NCI-H2171 (cell line): ENCODE measurements around the gene MRPL3.
"Not testable (repeated sequence)": the region's sequence is repeated elsewhere in the genome, so short reads cannot be mapped to it uniquely, and the experiment has no call there.

Experiments
- DNase-seq: peaks from one replicate; lab custom pipeline; 2025; lab: John Stamatoyannopoulos, UW

MRPL3 gene

DNA sequence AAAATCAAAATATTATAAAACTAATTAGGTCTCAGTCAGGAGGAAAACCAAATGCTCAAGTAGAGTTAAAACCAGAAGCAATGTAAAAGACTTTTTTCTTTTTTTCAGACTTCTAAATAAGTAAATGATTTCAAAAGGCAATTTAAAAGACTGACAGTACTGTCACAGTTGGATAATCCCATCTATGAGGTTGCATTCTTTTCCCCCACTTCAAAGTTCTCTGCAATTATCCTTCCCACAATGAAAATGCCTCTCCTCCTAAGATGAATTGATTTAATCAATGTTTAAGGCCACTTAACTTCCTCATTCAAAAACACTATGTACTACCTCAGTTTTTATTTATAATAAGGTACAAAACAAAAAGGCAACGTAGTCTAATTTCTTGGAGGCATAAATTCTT, 8.1 kb downstream of the MRPL3 start:
- no peak for DNase-seq

DNA sequence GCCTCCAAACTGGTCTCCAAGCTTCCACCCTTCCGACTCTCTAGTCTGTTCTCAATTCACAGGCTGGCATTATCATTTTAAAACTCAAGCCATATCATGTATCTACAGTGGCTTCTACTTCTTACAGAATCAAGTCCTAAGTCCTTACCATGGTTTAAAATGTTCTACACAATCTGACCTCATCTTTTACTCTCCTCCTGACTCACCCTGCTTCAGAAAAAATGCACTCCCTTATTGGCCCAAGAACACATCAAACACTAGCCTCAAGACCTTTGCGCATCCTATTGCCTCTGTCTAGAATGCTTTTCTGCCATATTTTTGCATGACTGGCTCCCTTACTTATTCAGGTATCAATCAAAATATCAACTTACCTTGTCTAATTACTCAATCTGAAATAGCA, 11.0 kb downstream of the MRPL3 start:
- no peak for DNase-seq

DNA sequence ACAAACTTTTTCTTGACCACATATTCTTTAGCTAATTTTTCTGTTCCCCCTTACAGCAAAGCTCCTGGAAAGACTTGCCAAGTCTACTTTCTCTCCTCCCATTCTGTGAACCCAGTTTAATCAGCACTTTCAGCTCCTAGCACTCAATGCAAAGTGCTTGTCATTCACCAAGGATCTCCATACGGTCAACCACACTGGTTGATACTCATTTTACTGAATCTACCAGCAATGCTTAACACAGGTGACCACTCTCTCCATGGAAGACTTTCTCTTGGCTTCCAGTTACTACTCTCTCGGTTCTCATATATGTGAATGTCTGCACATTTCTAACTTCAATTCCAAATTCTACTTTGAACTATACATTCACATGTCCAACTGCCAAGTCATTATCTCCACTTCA, 11.7 kb downstream of the MRPL3 start:
- no peak for DNase-seq

DNA sequence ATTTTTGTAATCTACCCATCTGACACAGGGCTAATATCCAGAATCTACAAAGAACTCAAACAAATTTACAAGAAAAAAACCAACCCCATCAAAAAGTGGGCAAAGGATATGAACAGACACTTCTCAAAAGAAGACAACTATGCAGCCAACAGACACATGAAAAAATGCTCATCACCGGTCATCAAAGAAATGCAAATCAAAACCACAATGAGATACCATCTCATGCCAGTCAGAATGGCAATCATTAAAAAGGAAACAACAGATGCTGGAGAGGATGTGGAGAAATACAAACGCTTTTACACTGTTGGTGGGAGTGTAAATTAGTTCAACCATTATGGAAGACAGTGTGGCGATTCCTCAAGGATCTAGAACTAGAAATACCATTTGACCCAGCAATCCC, 16.2 kb downstream of the MRPL3 start:
- DNase-seq, result not testable (repeated sequence)

DNA sequence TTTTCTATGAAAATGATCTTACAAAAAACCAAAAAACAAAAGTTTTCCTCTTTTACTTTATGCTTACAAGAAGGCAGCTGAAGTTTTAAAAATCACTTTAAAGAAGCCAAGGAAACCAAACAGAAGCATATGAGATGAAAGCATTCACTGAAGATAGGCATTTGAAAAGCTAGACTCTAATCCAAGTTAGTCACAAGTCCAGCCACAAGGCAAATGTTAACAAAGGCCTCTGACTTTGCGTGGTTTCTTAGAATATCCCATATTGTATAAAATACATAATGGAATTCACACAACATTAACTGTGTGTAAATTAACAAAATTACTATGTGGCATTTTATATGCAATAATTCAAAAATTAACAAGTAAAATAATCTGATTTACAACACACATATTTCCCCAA, 17.7 kb downstream of the MRPL3 start:
- no peak for DNase-seq

DNA sequence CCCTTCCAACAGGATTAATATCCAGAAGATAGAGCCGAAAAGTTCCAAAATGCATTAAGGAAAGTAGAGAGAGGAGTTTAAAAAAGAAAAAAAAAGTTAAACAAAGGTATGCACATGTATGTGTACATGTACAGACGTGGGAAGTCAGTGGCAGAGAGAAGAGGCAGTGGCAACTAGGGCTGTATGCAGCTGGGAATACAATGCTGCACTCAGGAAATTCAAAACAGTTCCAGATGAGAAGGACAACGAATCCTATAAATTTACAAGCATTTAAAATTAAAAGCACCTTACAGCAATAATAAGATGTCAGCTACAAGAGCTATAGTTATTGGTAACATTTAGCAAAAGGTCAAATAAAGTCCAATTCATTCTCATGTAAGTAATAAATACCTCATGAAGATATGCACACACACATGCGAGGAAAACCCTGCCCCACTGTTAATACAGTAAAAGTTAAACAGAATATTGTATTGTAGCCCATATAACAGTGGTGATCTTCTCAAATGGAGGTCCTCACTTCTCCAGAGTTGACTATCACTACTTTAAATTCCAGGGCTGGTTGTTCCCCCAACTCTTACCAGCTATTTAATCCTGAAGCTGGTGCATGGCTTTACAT, 18.2 kb downstream of the MRPL3 start:
- DNase-seq, result no peak

DNA sequence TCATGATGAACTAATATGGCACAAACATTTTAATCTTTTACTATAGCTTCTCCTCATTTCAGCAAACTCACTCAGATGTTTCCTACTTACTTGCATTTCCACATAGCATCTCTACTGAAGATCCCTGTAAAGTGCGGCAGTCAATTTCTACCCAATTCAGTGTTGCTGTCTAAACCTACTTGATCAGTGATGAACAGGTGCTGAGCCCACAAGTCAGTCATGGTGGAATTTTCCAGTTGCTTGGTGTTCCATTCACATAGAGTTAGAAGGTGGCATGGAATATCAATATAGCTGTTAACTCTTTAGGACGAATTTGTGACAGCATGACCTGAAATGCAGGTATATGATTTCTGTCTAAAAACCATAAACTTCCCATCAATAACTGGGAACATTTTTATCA, 22.7 kb downstream of the MRPL3 start:
- no peak for DNase-seq

DNA sequence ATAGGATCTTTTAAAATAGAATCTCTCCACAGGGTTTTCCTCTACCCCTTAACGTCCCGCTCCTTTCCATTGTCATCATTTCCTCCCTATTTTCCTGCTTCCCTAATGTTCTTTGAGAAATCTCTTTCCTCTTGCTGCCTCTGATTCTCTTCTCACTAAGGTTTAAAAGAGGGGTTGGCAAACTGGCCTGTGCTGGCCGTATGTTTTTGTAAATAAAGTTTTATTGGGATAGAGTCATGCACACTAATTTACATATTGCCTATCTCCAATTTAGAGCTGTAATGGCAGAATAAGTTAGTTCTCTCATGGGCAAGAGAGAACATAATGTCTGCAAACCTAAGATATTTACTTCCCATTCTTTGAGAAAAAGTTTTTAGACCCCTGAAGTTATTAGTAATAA, 25.0 kb downstream of the MRPL3 start:
- DNase-seq, result no peak

DNA sequence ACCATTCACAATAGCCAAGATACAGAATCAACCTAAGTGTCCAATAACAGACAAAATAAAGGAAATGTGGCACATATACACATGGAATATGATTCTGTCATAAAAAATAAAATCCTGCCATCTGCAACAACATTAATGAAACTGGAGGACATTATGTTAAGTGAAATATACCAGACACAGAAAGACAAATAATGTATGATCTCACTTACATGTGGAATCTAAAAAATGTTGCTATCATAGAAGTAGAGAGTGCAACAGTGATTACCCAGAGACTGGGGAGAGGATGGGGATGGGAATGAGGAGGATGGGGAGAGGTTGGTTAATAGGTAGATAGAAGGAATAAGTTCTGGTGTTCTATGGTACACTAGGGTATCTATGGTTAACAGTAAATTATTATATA, 28.7 kb downstream of the MRPL3 start:
- DNase-seq, result no peak

DNA sequence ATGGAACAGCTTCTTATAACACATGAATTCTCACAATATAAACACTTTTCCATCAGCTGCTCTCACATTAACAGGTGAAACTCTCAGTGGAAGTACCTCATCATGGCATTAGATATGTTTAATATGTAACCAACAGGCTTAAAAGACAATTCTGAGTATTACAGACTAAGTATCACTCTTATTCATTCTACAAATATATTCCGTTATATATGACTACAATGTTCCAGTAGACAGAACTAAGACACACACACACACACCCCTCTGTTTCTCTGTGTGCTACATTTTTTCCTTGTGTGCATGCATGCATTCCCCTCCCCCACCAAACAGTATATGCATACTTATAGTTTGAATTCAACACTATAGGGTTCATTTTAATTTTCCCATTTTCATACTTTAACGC, 32.4 kb downstream of the MRPL3 start:
- no peak for DNase-seq

DNA sequence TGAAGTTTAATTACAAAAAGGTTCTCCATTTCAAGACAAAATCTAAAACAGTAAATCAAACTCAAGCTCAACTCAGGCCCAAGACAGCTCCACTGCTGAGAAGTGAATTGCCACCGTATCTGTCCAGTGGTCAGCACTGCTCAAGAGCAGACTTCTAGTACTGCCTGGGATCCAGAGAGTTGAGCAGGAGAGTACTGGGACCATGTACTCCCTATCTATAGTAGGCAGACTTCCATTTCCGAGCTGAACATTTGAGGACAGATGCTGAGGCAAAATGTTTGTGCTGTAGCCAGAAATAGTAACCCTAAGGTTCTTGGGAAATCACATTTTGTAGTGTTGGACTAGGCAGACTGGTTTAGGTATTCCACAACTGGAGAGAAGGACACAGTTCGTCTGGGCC, 44.1 kb downstream of the MRPL3 start:
- DNase-seq, result no peak

DNA sequence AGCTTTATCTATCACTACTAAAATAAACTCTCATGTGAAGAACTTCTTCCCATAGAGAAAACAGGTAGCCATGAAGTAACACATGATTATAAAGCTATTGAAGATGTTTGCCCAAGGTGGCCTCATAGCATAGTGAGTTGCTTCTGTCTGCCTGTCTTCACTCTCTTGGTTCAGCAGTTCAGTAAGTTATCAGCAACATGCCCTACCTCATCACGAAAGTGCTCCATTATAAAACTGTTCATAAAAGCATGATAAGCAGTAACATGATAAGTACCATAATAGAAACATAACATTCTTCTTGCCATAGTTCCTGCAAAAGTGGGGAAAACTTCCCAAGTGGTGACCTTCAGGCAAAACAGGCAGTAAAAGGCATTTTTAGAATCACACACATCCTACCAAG, 45.6 kb downstream of the MRPL3 start:
- no peak for DNase-seq

DNA sequence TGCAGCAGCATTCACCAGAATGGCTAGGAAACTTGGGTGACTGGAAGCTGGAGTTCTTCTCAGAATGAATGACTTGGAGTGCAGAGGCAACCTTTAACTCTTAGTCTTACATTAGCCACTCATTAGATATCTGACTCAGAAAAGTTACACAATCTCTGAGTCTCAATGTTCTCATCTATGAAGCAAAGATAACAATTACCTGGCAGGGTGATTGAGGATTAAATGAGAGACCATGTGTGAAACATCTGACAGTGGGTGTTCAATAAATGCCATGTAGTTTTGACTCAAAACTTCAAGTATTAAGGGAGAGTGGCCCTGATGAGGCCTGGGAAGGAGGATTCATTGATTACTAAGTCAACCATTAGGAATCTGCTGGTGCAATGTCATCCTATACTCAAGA, 48.3 kb downstream of the MRPL3 start:
- DNase-seq, result no peak

DNA sequence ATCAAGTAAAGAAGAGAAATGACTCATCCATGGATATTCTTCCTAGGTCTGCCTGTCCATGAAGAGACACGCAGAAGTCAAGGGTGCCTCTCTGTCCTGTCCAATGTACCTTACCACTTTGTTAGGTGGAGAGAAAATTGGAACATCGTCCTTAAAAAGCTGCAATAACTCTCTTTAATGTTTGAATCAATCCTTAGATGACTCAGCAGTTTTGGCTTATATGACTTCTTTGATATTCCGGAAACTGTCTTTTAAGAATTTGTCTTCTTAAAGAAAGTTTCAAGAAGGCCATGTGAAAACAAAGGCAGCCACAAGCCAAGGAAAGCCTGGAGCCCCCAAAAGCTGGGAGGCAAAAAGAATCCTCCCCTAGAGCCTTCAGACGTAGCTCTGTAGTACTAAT, 49.2 kb downstream of the MRPL3 start:
- DNase-seq, result no peak

DNA sequence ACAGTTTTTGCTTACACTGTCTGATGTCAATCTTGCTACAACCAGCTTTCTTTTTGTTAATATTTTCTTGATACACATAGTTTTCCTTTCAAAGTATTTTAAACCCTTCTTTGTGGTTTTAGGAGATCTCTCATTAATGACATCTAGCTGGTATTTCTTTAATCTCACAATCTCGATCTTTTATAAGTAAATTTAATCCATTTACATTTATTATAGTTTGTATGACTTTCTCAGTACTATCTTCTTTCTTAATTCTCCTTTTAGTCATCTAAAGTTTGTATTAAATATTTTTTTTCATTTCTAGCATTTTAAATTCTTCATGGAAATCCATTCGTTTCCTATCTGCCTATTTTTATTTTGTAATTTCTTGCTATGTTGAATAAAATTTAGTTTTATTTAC, 55.4 kb downstream of the MRPL3 start:
- DNase-seq, result no peak

DNA sequence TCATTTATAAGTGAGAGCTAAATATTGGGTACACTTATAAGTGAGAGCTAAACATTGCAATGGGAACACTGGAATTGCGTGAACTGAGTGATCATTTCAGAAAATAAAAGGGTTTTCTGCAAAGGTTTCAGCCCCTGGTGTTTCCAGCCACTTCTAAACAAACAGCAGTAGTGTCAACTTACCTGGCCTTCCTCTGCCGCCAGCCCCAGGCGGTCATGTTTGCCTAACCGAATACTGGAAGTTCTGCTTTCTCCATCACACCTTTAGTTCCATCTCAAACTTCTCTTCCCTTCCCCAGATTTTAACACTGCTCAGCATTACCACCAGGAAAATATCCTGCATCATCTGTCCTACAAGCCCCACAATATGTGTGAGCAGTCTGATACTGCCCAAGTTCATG, 58.6 kb downstream of the MRPL3 start:
- DNase-seq, result no peak

DNA sequence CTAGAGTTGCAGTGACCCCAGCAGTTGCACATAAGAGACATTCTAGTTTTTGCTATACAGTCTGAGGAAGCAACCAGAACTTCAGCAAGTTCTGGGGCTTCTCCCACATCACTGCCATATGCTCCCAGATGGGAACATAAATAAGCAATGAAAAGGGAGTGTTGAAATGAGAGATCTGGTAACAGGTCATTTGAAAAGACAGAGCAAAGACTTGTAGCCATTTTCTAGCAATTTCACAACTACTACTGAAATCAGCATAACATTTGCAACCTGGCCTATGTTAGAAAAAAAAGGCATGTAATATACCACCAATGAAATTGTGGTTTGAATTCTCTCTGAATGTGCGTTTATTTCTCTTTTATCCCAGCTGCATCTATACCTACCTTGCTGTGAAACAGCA, 63.7 kb downstream of the MRPL3 start:
- no peak for DNase-seq

DNA sequence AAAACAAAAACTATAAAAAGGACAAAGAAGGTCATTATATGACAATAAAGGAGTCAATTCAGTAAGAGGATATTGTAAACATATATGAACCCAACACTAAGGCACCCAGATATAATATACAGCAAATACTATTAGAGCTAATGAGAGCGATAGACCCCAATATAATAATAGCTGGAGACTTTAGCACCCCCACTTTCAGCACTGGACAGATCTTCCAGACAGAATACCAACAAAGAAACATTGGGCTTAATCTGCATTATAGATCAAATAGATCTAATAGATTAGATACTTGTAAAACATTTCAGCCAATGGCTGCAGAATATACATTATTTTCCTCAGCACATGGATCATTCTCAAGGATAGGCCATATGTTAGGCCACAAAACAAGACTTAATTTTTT, 67.8 kb downstream of the MRPL3 start:
- no peak for DNase-seq

DNA sequence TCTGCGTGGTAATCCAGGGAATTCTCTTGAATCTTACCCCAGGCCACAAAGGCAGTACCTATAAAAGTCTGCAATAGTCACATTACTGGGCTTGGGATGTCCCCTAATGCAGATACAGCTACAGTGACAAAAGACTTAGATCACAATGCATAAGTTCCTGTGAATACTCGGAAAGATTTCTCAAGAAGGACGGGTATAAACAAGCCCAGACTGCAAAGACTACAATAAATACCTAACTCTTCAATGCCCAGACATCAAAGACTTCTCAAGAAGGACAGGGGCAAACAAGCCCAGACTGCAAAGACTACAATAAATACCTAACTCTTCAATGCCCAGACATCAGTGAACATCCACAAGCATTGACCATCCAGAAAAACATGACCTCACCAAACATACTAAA, 70.3 kb downstream of the MRPL3 start:
- DNase-seq, result no peak

DNA sequence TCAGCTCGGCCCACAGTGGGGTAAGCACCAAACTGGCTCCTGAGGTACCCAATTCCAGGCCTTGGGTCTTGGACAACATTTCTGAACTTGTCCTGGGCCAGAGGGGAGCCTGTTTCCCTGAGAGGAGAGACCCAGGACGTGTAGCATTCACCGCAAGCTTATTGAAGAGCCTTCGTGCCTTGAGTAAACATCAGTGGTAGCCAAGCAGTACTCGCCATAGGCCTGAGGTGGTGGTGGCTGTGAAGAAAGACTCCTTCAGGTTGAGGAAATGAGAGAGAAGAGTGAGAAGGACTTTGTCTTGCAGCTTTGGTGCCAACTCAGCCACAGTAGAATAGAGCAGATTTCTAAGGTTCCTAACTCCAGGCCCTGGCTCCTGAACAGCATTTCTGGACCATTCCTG, 71.0 kb downstream of the MRPL3 start:
- no peak for DNase-seq

DNA sequence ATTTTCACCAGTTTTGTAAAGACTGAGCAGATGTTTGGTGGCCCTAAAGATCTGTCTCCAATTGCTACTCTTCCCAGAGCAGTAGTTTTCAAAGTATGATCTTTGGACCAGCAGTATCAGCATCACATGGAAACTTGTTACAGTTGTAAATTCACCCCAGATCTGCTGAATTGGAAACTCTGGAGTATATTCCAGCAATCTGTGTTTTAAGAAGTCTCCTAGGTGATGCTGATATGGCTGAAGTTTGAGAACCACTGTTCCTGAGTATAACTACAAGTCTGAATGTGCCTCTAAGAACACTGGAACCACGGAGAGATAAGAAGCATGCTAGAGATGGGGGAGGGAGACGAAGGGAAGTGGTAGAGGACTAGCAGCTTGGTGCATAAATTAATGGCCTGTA, 75.5 kb downstream of the MRPL3 start:
- DNase-seq, result no peak

DNA sequence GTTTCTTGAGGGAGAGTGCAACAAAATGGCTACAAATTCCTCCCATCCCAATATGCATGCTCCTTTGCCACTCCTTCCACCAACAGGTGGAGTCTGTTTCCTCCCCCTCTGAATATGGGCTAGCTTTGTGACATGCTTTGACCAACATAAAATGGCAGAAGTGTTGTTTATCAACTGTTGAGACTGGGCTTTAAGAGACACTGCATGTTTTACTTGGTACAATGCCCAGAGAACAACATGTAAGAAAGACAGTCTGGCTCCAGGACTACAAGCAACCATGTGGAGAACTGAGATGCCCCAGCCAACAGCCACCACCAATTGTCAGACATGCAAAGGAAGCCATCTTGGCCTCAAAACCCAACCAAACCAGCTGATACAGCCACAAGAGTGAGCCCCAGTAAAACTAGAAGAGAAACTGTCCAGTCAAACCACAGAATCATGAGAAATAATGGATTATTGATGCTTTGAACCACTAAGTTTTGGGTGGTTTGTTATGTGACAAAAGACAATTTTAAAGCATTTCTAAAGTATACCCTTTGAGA, 80.7 kb downstream of the MRPL3 start:
- DNase-seq, result no peak

DNA sequence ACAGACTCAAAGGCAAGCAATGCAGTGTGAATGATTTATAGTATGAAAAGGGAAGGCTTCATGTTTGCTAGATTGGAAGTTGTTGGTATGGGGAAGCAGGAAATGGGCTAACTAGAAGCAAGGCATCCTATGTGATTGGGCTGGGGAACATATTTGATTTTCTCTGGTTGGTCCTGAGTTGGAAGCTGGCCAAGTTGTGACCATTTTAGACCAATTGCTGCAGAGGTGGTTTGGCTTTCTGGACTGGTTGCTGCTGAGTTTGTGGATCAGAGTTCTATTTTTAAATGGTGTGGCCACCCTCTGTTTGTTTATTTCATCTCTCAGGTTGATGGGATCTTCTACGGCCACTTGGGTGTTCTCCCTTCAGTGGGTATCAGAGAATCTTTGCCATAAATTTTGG, 81.5 kb downstream of the MRPL3 start:
- DNase-seq, result no peak

DNA sequence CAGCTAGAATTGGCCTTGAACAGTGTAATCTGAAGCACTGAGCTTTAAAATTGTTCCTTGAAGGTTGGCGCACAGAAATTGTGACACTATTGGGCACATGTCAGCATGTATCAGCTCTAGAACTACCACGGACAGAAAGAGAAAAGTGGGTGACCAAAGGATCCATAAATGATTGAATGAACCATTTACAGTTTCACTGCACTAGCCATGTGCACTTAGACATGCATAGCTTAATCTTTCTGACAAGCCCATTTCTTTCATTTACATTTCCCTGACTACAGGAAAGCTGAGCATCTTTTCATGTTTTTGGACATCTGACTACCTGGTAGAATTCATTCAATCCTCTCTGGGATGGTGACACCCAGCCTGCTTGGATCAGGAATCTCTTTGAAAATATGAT, 85.0 kb downstream of the MRPL3 start:
- no peak for DNase-seq
